ENCODE data around the gene ZNF436. TPM values are rescaled to one million over a fixed set of nuclear protein-coding genes. Genes with fewer than 3 reads are reported as not detected.
A peak's percentile ranks its signal among the peaks of the same experiment; 100 is the strongest.

ZNF436 gene
- total and polyA plus RNA-seq, 9 of the 15 experiments (the other 6 are each of a cell fraction or from before 2014, with no cell fraction given), result 2.1 to 11.3 (median 6.8) TPM

DNA sequence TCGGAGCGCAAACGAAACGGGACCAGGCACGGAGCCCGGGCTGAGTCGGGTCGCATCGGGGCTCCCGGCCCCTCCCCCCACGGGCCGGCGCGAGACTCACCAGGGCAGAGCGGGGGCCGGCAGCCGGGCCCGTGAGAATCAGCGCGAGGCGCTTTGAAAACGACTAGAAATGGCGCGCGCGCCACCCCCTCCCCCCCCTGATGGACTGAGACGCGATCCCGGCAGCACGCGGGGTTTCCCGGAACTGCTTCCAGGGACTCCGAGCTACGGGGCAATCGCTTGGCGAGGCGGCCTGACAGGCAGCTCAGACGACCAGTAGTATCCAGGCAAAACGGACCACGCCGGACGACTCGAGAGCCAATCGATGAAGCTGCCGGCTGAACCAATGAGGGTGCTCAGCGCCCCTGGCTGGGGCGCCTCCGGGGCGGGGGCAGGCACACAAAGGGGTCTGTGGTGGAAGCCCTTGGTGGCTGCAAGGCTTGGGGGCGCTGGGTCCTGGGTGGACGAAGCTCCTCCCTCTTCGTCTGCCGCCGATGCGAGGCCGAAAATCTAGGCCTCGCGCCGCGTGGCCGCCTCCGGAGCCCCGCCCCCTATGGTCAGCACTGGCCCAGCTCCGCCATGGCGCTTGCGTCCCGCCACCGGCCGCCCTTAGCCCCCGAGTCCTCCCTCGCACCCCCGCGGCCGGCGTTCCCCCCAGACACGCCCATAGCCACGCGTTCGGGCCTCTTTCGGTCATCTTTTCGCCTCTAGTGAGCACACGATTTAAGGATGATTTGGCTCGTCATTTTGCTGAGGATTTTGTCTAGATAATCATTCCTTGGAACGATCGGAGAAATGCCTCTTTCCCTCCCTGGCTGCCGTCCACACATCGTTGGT, 25.3 kb downstream of the ZNF436 start, which contains the start of gene HNRNPR (continued):
- TF ChIP-seq, protein P1, sequence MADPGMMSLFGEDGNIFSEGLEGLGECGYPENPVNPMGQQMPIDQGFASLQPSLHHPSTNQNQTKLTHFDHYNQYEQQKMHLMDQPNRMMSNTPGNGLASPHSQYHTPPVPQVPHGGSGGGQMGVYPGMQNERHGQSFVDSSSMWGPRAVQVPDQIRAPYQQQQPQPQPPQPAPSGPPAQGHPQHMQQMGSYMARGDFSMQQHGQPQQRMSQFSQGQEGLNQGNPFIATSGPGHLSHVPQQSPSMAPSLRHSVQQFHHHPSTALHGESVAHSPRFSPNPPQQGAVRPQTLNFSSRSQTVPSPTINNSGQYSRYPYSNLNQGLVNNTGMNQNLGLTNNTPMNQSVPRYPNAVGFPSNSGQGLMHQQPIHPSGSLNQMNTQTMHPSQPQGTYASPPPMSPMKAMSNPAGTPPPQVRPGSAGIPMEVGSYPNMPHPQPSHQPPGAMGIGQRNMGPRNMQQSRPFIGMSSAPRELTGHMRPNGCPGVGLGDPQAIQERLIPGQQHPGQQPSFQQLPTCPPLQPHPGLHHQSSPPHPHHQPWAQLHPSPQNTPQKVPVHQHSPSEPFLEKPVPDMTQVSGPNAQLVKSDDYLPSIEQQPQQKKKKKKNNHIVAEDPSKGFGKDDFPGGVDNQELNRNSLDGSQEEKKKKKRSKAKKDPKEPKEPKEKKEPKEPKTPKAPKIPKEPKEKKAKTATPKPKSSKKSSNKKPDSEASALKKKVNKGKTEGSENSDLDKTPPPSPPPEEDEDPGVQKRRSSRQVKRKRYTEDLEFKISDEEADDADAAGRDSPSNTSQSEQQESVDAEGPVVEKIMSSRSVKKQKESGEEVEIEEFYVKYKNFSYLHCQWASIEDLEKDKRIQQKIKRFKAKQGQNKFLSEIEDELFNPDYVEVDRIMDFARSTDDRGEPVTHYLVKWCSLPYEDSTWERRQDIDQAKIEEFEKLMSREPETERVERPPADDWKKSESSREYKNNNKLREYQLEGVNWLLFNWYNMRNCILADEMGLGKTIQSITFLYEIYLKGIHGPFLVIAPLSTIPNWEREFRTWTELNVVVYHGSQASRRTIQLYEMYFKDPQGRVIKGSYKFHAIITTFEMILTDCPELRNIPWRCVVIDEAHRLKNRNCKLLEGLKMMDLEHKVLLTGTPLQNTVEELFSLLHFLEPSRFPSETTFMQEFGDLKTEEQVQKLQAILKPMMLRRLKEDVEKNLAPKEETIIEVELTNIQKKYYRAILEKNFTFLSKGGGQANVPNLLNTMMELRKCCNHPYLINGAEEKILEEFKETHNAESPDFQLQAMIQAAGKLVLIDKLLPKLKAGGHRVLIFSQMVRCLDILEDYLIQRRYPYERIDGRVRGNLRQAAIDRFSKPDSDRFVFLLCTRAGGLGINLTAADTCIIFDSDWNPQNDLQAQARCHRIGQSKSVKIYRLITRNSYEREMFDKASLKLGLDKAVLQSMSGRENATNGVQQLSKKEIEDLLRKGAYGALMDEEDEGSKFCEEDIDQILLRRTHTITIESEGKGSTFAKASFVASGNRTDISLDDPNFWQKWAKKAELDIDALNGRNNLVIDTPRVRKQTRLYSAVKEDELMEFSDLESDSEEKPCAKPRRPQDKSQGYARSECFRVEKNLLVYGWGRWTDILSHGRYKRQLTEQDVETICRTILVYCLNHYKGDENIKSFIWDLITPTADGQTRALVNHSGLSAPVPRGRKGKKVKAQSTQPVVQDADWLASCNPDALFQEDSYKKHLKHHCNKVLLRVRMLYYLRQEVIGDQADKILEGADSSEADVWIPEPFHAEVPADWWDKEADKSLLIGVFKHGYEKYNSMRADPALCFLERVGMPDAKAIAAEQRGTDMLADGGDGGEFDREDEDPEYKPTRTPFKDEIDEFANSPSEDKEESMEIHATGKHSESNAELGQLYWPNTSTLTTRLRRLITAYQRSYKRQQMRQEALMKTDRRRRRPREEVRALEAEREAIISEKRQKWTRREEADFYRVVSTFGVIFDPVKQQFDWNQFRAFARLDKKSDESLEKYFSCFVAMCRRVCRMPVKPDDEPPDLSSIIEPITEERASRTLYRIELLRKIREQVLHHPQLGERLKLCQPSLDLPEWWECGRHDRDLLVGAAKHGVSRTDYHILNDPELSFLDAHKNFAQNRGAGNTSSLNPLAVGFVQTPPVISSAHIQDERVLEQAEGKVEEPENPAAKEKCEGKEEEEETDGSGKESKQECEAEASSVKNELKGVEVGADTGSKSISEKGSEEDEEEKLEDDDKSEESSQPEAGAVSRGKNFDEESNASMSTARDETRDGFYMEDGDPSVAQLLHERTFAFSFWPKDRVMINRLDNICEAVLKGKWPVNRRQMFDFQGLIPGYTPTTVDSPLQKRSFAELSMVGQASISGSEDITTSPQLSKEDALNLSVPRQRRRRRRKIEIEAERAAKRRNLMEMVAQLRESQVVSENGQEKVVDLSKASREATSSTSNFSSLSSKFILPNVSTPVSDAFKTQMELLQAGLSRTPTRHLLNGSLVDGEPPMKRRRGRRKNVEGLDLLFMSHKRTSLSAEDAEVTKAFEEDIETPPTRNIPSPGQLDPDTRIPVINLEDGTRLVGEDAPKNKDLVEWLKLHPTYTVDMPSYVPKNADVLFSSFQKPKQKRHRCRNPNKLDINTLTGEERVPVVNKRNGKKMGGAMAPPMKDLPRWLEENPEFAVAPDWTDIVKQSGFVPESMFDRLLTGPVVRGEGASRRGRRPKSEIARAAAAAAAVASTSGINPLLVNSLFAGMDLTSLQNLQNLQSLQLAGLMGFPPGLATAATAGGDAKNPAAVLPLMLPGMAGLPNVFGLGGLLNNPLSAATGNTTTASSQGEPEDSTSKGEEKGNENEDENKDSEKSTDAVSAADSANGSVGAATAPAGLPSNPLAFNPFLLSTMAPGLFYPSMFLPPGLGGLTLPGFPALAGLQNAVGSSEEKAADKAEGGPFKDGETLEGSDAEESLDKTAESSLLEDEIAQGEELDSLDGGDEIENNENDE (IDR thresholded peaks at IDR 0.05; ENCODE audit: low read depth, low read length), result no peak
- TF ChIP-seq MEIS2 (IDR thresholded peaks at IDR 0.05; ENCODE audit: partially characterized antibody), result no peak
- peak; percentile 45; the same call in 1 of the 2 replicates for TF ChIP-seq JUND (IDR thresholded peaks at IDR 0.05; ENCODE audit: borderline replicate concordance, low read depth, low read length)
- TF ChIP-seq JUND (tag; IDR thresholded peaks at IDR 0.05; ENCODE audit: borderline replicate concordance, low read depth, low read length), result no peak; the same call in 2 of the 3 replicates
- TF ChIP-seq PHB (CRISPR knock-in tag; IDR thresholded peaks at IDR 0.05), result peak; percentile 34; the same call in 1 of the 2 replicates
- TF ChIP-seq MEF2A (IDR thresholded peaks at IDR 0.05; ENCODE audit: control insufficient read depth, low read depth, low read length), result no peak
